ENCODE results near the gene CLRN3.

DNA sequence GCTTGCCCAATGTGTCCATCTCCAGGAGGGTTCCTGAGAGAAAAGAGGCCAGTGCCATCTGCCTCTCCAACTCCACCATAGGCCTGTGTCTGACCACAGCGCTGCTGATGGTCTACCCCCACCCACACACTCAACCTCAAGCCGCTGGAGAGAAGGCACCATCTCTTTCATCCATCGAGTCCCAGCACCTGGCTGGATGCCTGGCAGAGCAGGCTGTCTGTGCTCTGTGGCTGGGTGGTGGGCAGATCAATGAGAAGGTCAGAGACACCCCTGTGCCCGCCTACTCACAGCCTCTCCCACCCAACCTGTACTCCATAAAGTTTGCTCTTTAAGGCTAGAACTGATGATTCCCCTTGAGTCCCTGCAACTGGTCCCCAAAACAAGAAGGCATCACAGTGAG is 58.0 kb downstream of the CLRN3 start:
- TF ChIP-seq POLR2A (IDR thresholded peaks at IDR 0.05; ENCODE audit: low read depth, low read length) (no peak), TAF1 (IDR thresholded peaks at IDR 0.05; ENCODE audit: borderline replicate concordance, low read depth, low read length) (no peak)
